ENCODE measurements around the gene ZWINT.

The ZWINT gene

DNA sequence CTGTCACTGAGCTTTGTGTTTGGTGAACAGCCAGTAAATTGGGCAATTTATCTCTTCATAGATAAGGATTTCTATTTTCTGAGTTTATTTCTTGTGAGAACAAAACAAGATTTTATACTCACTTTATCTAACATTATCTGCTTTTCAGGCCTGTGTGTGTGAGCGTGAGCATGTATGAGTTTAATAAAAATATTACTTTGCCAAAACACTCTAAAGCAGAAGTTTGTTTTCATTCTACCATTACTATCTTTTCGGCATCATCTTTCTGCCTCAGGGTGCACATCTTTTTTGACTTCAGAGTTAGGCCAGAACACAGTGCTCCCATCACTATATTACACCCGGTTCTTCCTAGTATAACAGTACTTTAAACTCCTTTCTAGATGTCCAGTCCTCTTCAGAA, 13.0 kb downstream of the ZWINT start:
- Histone ChIP-seq H3K36me3 (ENCODE audit: control insufficient read depth in 2 of 2, insufficient read depth in 1 of 2, low read length in 2 of 2) (no peaks in the 10 kb centered on the region), H3K9me3 (ENCODE audit: control insufficient read depth, insufficient read depth, low read depth, low read length) (no peaks in the 10 kb centered on the region), H3K27ac (ENCODE audit: extremely low read depth, low read depth, low read length) (no peak overlapping the region), H3K4me3 (ENCODE audit: low read depth, low read length) (no peak overlapping the region), H3K4me1 (ENCODE audit: control insufficient read depth, insufficient read depth, low read length) (no peaks in the 10 kb centered on the region)
- TF ChIP-seq KLF1 (tag by site-specific recombination; IDR thresholded peaks at IDR 0.05) (no peak), ZNF514 (tag by site-specific recombination; IDR thresholded peaks at IDR 0.05) (no peak), ZBTB1 (tag by site-specific recombination; IDR thresholded peaks at IDR 0.05) (no peak), ZNF10 (tag by site-specific recombination; IDR thresholded peaks at IDR 0.05) (no peak), ZNF521 (tag by site-specific recombination; IDR thresholded peaks at IDR 0.05) (no peak), YY2 (tag by site-specific recombination; IDR thresholded peaks at IDR 0.05) (no peak), ZNF140 (tag by site-specific recombination; IDR thresholded peaks at IDR 0.05) (no peak), ZNF174 (tag by site-specific recombination; IDR thresholded peaks at IDR 0.05) (no peak), ZNF658 (tag by site-specific recombination; IDR thresholded peaks at IDR 0.05) (no peak)
- TF ChIP-seq, protein P1, sequence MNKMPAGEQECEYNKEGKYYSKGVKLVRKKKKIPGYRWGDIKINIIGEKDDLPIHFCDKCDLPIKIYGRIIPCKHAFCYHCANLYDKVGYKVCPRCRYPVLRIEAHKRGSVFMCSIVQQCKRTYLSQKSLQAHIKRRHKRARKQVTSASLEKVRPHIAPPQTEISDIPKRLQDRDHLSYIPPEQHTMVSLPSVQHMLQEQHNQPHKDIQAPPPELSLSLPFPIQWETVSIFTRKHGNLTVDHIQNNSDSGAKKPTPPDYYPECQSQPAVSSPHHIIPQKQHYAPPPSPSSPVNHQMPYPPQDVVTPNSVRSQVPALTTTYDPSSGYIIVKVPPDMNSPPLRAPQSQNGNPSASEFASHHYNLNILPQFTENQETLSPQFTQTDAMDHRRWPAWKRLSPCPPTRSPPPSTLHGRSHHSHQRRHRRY (tag by site-specific recombination; IDR thresholded peaks at IDR 0.05): no peak
- TF ChIP-seq, protein P2, sequence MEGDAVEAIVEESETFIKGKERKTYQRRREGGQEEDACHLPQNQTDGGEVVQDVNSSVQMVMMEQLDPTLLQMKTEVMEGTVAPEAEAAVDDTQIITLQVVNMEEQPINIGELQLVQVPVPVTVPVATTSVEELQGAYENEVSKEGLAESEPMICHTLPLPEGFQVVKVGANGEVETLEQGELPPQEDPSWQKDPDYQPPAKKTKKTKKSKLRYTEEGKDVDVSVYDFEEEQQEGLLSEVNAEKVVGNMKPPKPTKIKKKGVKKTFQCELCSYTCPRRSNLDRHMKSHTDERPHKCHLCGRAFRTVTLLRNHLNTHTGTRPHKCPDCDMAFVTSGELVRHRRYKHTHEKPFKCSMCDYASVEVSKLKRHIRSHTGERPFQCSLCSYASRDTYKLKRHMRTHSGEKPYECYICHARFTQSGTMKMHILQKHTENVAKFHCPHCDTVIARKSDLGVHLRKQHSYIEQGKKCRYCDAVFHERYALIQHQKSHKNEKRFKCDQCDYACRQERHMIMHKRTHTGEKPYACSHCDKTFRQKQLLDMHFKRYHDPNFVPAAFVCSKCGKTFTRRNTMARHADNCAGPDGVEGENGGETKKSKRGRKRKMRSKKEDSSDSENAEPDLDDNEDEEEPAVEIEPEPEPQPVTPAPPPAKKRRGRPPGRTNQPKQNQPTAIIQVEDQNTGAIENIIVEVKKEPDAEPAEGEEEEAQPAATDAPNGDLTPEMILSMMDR (tag by site-specific recombination; IDR thresholded peaks at IDR 0.05): no peak
- TF ChIP-seq, protein P3, sequence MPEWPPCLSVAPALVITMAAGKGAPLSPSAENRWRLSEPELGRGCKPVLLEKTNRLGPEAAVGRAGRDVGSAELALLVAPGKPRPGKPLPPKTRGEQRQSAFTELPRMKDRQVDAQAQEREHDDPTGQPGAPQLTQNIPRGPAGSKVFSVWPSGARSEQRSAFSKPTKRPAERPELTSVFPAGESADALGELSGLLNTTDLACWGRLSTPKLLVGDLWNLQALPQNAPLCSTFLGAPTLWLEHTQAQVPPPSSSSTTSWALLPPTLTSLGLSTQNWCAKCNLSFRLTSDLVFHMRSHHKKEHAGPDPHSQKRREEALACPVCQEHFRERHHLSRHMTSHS (tag by site-specific recombination; IDR thresholded peaks at IDR 0.05): no peak
- TF ChIP-seq, protein P4, sequence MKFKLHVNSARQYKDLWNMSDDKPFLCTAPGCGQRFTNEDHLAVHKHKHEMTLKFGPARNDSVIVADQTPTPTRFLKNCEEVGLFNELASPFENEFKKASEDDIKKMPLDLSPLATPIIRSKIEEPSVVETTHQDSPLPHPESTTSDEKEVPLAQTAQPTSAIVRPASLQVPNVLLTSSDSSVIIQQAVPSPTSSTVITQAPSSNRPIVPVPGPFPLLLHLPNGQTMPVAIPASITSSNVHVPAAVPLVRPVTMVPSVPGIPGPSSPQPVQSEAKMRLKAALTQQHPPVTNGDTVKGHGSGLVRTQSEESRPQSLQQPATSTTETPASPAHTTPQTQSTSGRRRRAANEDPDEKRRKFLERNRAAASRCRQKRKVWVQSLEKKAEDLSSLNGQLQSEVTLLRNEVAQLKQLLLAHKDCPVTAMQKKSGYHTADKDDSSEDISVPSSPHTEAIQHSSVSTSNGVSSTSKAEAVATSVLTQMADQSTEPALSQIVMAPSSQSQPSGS (tag by site-specific recombination; IDR thresholded peaks at IDR 0.05; ENCODE audit: low read depth): no peak
- CTCF ChIA-PET: no interaction called here
- POLR2A ChIA-PET: no interaction called here

DNA sequence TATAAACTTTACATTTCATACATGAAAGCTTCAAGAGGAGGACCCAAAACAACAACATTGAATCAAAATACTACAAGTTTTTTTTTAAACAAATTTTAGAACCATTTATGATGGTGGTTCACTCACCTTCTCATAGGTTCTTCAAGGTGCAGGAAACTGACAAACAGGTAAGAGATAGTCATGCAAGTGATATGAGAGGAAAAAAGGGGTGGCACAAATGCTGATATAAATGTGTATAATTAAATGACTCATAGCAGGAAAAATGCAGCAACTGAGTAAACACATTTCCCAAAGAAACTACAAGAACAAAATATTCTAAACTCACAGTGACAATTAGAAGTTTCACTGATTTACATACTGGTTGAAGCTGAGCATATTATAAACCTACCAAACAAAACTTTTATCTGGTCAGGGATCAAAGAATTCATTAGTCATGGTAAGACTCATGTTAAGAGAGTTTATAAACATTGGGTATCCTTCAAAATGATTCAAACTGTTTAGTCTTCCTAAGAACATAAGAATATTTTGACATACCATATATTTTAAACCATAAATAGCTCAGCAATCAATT, 14.1 kb downstream of the ZWINT start:
- TF ChIP-seq ZNF335 (tag by site-specific recombination; conservative IDR thresholded peaks at IDR 0.05): no peak
- POLR2A ChIA-PET: no interaction called here
- CTCF ChIA-PET: no interaction called here
- Histone ChIP-seq H3K36me3 (ENCODE audit: control insufficient read depth in 2 of 2, insufficient read depth in 1 of 2, low read length in 2 of 2) (no peaks in the 10 kb centered on the region), H3K4me1 (ENCODE audit: control insufficient read depth, insufficient read depth, low read length) (no peaks in the 10 kb centered on the region), H3K4me3 (ENCODE audit: low read depth, low read length) (no peak overlapping the region), H3K9me3 (ENCODE audit: control insufficient read depth, insufficient read depth, low read depth, low read length) (no peaks in the 10 kb centered on the region), H3K27ac (ENCODE audit: extremely low read depth, low read depth, low read length) (no peak overlapping the region)

DNA sequence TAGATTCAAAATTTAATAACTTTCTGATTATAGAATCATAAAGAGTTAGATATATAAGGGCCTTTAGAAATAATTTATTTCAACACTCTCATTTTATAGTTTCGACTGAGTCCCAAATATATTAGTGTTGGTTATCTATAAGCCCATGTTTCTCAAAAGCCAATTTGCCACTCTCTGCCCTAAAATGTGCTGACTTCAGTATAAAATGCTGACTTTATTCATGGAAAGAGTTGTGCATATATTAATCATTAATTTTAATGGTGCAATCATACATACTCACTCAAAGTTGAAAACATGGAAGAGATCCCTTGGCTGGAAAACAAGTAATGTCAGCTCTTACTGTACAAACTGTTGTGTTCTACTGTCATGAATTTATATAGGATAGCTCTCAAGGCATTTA, 19.4 kb downstream of the ZWINT start:
- no peaks in the 10 kb centered on the region for H3K36me3 ChIP-seq (ENCODE audit: control insufficient read depth in 2 of 2, insufficient read depth in 1 of 2, low read length in 2 of 2)
- H3K4me3 ChIP-seq (ENCODE audit: low read depth, low read length): no peak overlapping the region
- H3K27ac ChIP-seq (ENCODE audit: extremely low read depth, low read depth, low read length): no peak overlapping the region
- H3K4me1 ChIP-seq (ENCODE audit: control insufficient read depth, insufficient read depth, low read length): no peaks in the 10 kb centered on the region
- ChIA-PET POLR2A (no interaction called here), CTCF (no interaction called here)
- H3K9me3 ChIP-seq (ENCODE audit: control insufficient read depth, insufficient read depth, low read depth, low read length): no peaks in the 10 kb centered on the region
- no peak for TF ChIP-seq WT1 (tag by site-specific recombination; IDR thresholded peaks at IDR 0.05)
- TF ChIP-seq, protein P5, sequence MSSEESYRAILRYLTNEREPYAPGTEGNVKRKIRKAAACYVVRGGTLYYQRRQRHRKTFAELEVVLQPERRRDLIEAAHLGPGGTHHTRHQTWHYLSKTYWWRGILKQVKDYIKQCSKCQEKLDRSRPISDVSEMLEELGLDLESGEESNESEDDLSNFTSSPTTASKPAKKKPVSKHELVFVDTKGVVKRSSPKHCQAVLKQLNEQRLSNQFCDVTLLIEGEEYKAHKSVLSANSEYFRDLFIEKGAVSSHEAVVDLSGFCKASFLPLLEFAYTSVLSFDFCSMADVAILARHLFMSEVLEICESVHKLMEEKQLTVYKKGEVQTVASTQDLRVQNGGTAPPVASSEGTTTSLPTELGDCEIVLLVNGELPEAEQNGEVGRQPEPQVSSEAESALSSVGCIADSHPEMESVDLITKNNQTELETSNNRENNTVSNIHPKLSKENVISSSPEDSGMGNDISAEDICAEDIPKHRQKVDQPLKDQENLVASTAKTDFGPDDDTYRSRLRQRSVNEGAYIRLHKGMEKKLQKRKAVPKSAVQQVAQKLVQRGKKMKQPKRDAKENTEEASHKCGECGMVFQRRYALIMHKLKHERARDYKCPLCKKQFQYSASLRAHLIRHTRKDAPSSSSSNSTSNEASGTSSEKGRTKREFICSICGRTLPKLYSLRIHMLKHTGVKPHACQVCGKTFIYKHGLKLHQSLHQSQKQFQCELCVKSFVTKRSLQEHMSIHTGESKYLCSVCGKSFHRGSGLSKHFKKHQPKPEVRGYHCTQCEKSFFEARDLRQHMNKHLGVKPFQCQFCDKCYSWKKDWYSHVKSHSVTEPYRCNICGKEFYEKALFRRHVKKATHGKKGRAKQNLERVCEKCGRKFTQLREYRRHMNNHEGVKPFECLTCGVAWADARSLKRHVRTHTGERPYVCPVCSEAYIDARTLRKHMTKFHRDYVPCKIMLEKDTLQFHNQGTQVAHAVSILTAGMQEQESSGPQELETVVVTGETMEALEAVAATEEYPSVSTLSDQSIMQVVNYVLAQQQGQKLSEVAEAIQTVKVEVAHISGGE (tag by site-specific recombination; conservative IDR thresholded peaks at IDR 0.05; ENCODE audit: low read depth): no peak
- TF ChIP-seq KLF9 (tag by site-specific recombination; IDR thresholded peaks at IDR 0.05; ENCODE audit: low read depth): no peak
